ENCODE measurements around the gene AKR1B15. TPM values are rescaled to one million over a fixed set of nuclear protein-coding genes. Genes with fewer than 3 reads are reported as not detected.

AKR1B15 gene
- total RNA-seq, 2 experiments from 2014 or later = not detected

DNA sequence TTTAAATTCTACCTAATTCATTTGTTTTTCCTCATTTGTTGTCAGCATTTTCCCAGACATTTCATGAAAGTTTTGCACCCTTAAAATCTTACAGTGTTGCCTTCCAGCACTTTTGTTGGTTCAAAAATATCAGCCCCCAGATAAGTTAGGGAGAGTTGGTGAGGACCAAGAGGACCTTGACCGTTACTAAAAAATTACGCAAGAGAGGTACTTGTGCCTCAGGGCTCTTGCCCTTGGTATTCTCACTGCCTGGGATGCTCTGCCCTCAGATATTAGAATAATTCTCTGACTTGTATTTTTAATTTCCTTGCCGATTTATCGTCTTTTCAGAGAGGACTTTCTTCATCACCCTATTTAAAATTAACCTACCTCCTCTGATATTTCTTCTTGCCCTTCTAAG, 3.5 kb upstream of the AKR1B15 start:
- ATAC-seq (ENCODE audit: poor library complexity) = no peak
- H3K4me1 Mint-ChIP-seq (ENCODE audit: low read depth) = no peaks in the 10 kb centered on the region
- Histone ChIP-seq H3K4me1 (ENCODE audit: insufficient read depth, low read length) (peaks cover 3% of the 10 kb centered on the region), H3K9me3 (ENCODE audit: control insufficient read depth in 1 of 2, insufficient read depth in 1 of 2, low read length in 2 of 2) (no peaks in the 10 kb centered on the region), H3K36me3 (ENCODE audit: insufficient read depth, low read length) (no peaks in the 10 kb centered on the region), H3K4me3 (ENCODE audit: low read length) (no peak overlapping the region), H3K27ac (ENCODE audit: low read depth in 1 of 2, low read length in 2 of 2) (no peak overlapping the region), H3K27me3 (ENCODE audit: control insufficient read depth in 1 of 2, insufficient read depth in 2 of 2, low read length in 2 of 2) (peaks cover 0 to 6% of the 10 kb centered on the region in 2 experiments)
- ChIA-PET POLR2A (no interaction called here), CTCF (no interaction called here)
- DNase-seq = no peak
- TF ChIP-seq CTCF (IDR thresholded peaks at IDR 0.05) = no peak
- no peaks in the 10 kb centered on the region for H3K36me3 Mint-ChIP-seq (ENCODE audit: low read depth)
- peaks cover 43% of the 10 kb centered on the region for H3K27me3 Mint-ChIP-seq
- intact Hi-C loops (cut with DNase I, micrococcal nuclease) = no loop called here
- H3K9me3 Mint-ChIP-seq = no peaks in the 10 kb centered on the region
- no peak overlapping the region for H3K27ac Mint-ChIP-seq
- no peak overlapping the region for H3K4me3 Mint-ChIP-seq

DNA sequence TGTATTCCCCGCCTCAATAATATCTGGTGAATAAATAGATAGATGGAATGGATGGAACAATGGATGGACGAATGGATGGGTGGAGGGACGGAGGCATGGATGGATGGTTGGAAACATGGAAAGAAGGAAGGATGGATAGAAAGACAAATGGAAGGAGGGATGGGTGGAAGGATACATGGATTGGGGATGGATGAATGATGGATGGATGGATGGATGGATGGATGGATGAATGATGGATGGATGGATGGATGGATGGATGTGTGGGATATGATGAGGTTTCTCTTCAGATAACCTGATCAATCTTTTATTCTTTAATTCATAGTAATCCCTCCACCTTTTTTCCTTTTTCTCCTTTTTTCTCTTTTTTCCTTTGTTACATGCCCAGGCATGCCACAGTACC, 3.0 kb upstream of the AKR1B15 start:
- CTCF ChIA-PET = no interaction called here
- H3K9me3 Mint-ChIP-seq = no peaks in the 10 kb centered on the region
- DNase-seq = no peak
- no peak for TF ChIP-seq CTCF (IDR thresholded peaks at IDR 0.05)
- intact Hi-C loops (cut with DNase I, micrococcal nuclease) = no loop called here
- Histone ChIP-seq H3K36me3 (ENCODE audit: insufficient read depth, low read length) (no peaks in the 10 kb centered on the region), H3K9me3 (ENCODE audit: control insufficient read depth in 1 of 2, insufficient read depth in 1 of 2, low read length in 2 of 2) (no peaks in the 10 kb centered on the region), H3K27me3 (ENCODE audit: control insufficient read depth in 1 of 2, insufficient read depth in 2 of 2, low read length in 2 of 2) (peaks cover 0 to 6% of the 10 kb centered on the region in 2 experiments), H3K4me1 (ENCODE audit: insufficient read depth, low read length) (peaks cover 3% of the 10 kb centered on the region), H3K4me3 (ENCODE audit: low read length) (no peak overlapping the region), H3K27ac (ENCODE audit: low read depth in 1 of 2, low read length in 2 of 2) (no peak overlapping the region)
- H3K27ac Mint-ChIP-seq = no peak overlapping the region
- ATAC-seq (ENCODE audit: poor library complexity) = no peak
- peaks cover 42% of the 10 kb centered on the region for H3K27me3 Mint-ChIP-seq
- no peaks in the 10 kb centered on the region for H3K36me3 Mint-ChIP-seq (ENCODE audit: low read depth)
- POLR2A ChIA-PET = no interaction called here
- H3K4me3 Mint-ChIP-seq = no peak overlapping the region
- no peaks in the 10 kb centered on the region for H3K4me1 Mint-ChIP-seq (ENCODE audit: low read depth)

DNA sequence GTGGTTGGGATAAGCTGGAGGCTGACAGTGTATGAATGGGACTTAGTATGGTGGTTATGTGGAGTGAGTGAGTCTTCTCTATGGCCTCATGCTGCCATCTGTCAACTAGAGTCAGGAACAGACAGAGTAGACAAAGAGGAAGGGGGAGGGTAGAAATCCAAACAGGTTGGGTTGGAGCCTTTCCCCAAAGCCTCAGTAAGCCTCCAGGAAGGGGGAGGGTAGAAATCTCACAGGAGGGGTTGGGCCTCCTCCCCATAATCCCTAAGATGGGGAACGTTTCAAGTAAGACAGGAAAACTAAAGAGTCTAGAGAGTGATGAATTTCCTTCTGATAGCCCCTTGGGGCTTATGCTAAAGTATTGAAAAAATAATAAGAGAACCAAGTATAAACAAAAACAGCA, 2.0 kb upstream of the AKR1B15 start:
- ATAC-seq (ENCODE audit: poor library complexity) (no peak), DNase-seq (no peak)
- no peaks in the 10 kb centered on the region for H3K9me3 Mint-ChIP-seq
- Histone ChIP-seq H3K9me3 (ENCODE audit: control insufficient read depth in 1 of 2, insufficient read depth in 1 of 2, low read length in 2 of 2) (no peaks in the 10 kb centered on the region), H3K4me1 (ENCODE audit: insufficient read depth, low read length) (peaks cover 3% of the 10 kb centered on the region), H3K27ac (ENCODE audit: low read depth in 1 of 2, low read length in 2 of 2) (no peak overlapping the region), H3K36me3 (ENCODE audit: insufficient read depth, low read length) (no peaks in the 10 kb centered on the region), H3K4me3 (ENCODE audit: low read length) (no peak overlapping the region), H3K27me3 (ENCODE audit: control insufficient read depth in 1 of 2, insufficient read depth in 2 of 2, low read length in 2 of 2) (peaks cover 0 to 6% of the 10 kb centered on the region in 2 experiments)
- POLR2A ChIA-PET = interaction anchor here (2.2 kb wide), 1 partner anchor 114 kb away, joined by 8 read pairs; no protein-coding TSS in a partner anchor
- H3K36me3 Mint-ChIP-seq (ENCODE audit: low read depth) = no peaks in the 10 kb centered on the region
- TF ChIP-seq CTCF (IDR thresholded peaks at IDR 0.05) = no peak
- H3K27ac Mint-ChIP-seq = no peak overlapping the region
- CTCF ChIA-PET = interaction anchor here (0.9 to 2.7 kb wide), 5 partner anchors 9 to 114 kb away, joined by 3 to 27 read pairs (median 3); no protein-coding TSS in a partner anchor
- intact Hi-C loops (cut with DNase I, micrococcal nuclease) = loop anchor here (1.0 kb wide), 1 partner anchor 115 kb away; no protein-coding TSS in a partner anchor
- no peaks in the 10 kb centered on the region for H3K4me1 Mint-ChIP-seq (ENCODE audit: low read depth)
- no peak overlapping the region for H3K4me3 Mint-ChIP-seq
- H3K27me3 Mint-ChIP-seq = peaks cover 33% of the 10 kb centered on the region

Measured in CD4-positive, alpha-beta T cell (primary cell).